Measurements from ENCODE around the gene CORO1A. TPM values are rescaled to one million over a fixed set of nuclear protein-coding genes. Genes with fewer than 3 reads are reported as not detected.

The CORO1A gene
- total RNA-seq = 748 and 758 TPM in 2 replicates

- Mint-ChIP-seq H3K9me3 (no peaks in the 10 kb centered on the region), H3K4me3 (peak within 1 kb of the TSS; percentile 98), H3K36me3 (ENCODE audit: low read depth) (peaks cover 39% of the 10 kb centered on the region), H3K27ac (peak within 1 kb of the TSS; percentile 98), H3K4me1 (peaks cover 28% of the 10 kb centered on the region), H3K27me3 (no peaks in the 10 kb centered on the region)
- peak; percentile 96 for DNase-seq
- intact Hi-C loops (cut with micrococcal nuclease) = no loop called here
Measured at GRCh38 chr16:30183233-30184095, at the start of gene CORO1A. Gene CORO1A, plus strand, starts transcription at chr16:30183602. Its CDS starts 1,608 bp downstream, at chr16:30185210.

DNA sequence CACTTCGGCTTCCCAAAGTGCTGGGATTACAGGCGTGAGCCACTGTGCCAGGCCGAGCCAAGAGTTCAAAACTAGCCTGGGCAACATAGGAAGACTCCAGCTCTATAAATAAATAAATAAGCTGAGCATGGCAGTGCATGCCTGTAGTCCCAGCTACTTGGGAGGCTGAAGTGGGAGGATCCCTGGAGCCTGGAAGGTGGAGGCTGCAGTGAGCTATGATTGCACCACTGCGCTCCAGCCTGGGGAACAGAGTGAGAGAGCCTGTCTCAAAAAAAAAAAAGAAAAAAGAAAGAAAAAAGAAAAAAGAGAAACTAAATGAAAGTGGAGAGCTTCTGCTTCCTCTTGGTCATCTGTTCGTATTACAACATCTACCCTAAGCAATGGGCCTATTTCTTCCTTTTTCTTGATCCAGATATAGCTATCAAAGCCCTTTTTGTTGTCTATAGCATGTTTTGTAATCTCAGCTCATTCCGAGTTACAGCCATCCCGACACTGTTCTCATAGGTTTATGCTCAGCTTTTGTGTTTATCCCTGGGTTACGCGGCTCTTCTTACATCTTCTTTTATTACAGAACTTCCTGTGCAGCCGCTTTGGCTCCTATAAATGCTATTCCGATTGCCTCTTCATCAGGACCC is 46.3 kb upstream of the CORO1A start:
- H3K36me3 Mint-ChIP-seq (ENCODE audit: low read depth) = peaks cover 2% of the 10 kb centered on the region
- no peaks in the 10 kb centered on the region for H3K9me3 Mint-ChIP-seq
- intact Hi-C loops (cut with micrococcal nuclease) = no loop called here
- no peak for DNase-seq
- H3K27me3 Mint-ChIP-seq = no peaks in the 10 kb centered on the region
- peaks cover 11% of the 10 kb centered on the region for H3K4me1 Mint-ChIP-seq
- H3K4me3 Mint-ChIP-seq = no peak overlapping the region
- H3K27ac Mint-ChIP-seq = no peak overlapping the region

DNA sequence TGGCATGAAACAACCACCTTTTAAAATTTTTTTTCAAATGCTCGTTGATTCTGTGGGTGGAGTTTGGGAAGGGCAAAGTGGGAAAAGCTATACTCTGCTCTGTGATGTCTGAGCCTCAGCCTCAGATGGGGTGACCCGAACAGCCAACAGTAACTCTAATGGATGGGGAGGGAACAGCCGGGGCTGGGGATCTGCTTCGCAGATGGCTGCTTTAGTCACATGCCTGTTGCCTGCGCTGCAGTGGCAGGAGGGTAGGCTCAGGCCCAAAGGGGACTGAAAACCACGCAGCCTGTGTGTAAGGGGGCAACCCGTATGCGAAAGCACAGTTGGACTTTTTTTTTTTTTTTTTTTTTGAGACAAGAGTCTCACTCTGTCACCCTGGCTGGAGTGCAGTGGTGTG is 45.5 kb upstream of the CORO1A start:
- DNase-seq = no peak
- Mint-ChIP-seq H3K27me3 (no peaks in the 10 kb centered on the region), H3K27ac (no peak overlapping the region), H3K36me3 (ENCODE audit: low read depth) (peaks cover 2% of the 10 kb centered on the region), H3K9me3 (no peaks in the 10 kb centered on the region), H3K4me3 (no peak overlapping the region), H3K4me1 (peaks cover 13% of the 10 kb centered on the region)
- intact Hi-C loops (cut with micrococcal nuclease) = no loop called here

DNA sequence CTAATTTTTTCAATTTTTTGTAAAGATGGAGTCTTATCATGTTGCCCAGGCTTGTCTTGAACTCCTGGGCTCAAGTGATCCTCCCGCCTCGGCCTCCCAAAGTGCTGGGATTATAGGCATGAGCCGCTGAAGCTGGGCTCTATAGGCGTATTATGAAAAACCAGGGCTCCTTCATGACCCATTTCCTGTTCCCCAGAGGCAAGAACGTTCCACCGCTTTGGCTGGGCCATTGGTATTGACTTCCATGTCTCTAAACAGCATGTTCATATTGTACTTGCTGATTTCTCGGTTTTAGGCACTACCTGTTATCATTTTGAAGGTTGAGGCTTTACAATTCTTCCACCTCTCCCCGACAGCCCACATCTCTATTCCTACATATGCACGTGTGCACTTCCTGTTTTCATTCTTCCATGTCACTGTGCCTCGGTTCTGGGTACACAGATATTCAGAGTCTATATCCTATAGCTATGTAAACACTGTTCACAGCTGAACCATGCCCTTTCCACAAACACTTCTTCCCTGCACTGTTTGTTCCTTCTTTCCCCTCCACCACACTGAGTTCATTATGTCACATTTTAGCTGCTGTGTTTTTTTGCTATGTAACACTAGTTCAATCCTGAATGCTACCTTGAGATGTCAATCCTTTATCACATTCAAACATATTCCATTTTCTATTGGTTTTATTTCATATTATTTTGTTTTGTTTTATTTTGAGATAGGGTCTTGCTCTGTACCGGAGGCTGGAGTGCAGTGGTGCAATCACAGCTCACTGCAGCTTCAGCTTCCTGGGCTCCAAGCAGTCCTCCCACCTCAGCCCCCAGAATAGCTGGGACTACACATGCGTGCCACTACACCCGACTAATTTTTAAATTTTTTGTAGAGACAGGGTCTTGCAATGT is 43.6 kb upstream of the CORO1A start:
- peaks cover 19% of the 10 kb centered on the region for H3K4me1 Mint-ChIP-seq
- H3K27ac Mint-ChIP-seq = peak overlapping the region; percentile 90
- peak; percentile 65 for DNase-seq
- H3K36me3 Mint-ChIP-seq (ENCODE audit: low read depth) = peaks cover 2% of the 10 kb centered on the region
- peak overlapping the region; percentile 33 for H3K4me3 Mint-ChIP-seq
- intact Hi-C loops (cut with micrococcal nuclease) = no loop called here
- H3K9me3 Mint-ChIP-seq = no peaks in the 10 kb centered on the region
- no peaks in the 10 kb centered on the region for H3K27me3 Mint-ChIP-seq

- H3K27ac Mint-ChIP-seq = no peak overlapping the region
Measured at GRCh38 chr16:30141750-30142149, 41.7 kb upstream of the CORO1A start.

DNA sequence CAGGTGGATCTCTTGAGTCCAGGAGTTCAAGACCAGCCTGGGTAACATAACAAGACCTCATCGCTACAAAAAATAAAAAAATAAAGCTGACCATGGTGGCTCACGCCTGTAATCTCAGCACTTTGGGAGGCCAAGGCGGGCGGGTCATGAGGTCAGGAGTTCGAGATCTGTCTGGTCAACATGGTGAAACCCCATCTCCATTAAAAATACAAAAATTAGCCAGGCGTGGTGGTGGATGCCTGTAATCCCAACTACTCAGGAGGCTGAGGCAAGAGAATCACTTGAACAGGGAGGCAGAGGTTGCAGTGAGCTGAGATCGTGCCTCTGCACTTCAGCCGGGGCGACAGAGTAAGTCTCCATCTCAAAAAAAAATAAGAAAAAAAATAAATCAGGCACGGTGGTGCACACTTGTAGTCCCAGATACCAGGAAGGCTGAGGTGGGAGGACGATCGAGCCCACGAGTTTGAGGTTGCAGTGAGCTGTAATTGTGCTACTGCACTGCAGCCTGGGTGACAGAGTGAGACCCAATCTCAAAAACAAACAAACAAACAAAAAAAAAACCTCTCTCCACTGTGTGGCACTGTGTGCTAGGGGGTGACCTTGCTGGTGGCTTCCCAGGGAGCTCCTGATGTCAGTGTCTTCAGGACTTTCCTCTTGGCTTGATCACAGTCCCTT is 40.6 kb upstream of the CORO1A start:
- Mint-ChIP-seq H3K27ac (peak overlapping the region; percentile 40), H3K36me3 (ENCODE audit: low read depth) (no peaks in the 10 kb centered on the region), H3K27me3 (no peaks in the 10 kb centered on the region), H3K9me3 (no peaks in the 10 kb centered on the region), H3K4me3 (no peak overlapping the region), H3K4me1 (peaks cover 22% of the 10 kb centered on the region)
- DNase-seq = peak; percentile 82
- intact Hi-C loops (cut with micrococcal nuclease) = no loop called here

More at GRCh38 chr16:30141750-30142149, 41.7 kb upstream of the CORO1A start:
- intact Hi-C loops (cut with micrococcal nuclease) = no loop called here
- no peaks in the 10 kb centered on the region for H3K36me3 Mint-ChIP-seq (ENCODE audit: low read depth)
- H3K9me3 Mint-ChIP-seq = no peaks in the 10 kb centered on the region
- H3K4me1 Mint-ChIP-seq = peaks cover 22% of the 10 kb centered on the region
- DNase-seq = no peak
- no peaks in the 10 kb centered on the region for H3K27me3 Mint-ChIP-seq
- H3K4me3 Mint-ChIP-seq = peak overlapping the region; percentile 19

- Mint-ChIP-seq H3K4me3 (no peak overlapping the region), H3K27ac (peak overlapping the region; percentile 40), H3K9me3 (no peaks in the 10 kb centered on the region), H3K4me1 (peaks cover 22% of the 10 kb centered on the region), H3K27me3 (no peaks in the 10 kb centered on the region), H3K36me3 (ENCODE audit: low read depth) (no peaks in the 10 kb centered on the region)
- intact Hi-C loops (cut with micrococcal nuclease) = no loop called here
- no peak for DNase-seq
Measured at GRCh38 chr16:30143347-30143702, 40.1 kb upstream of the CORO1A start.

DNA sequence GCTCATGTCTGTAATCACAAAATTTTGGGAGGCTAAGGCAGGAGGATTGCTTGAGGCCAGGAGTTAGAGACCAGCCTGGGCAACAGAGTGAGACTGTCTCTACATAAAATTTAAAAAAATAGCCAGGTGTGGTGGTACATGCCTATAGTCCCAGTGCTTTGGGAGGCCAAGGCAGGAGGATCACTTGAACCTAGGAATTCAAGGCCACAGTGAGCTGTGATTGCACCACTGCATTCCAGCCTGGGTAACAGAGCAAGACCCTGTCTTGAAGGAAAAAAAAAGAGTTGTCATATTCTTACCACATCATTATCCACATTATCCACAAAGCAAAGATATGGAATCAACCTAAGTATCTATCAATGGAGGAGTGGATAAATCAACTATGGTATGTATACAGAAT is 39.4 kb upstream of the CORO1A start:
- no peaks in the 10 kb centered on the region for H3K36me3 Mint-ChIP-seq (ENCODE audit: low read depth)
- no peaks in the 10 kb centered on the region for H3K27me3 Mint-ChIP-seq
- intact Hi-C loops (cut with micrococcal nuclease) = no loop called here
- no peak overlapping the region for H3K4me3 Mint-ChIP-seq
- no peaks in the 10 kb centered on the region for H3K9me3 Mint-ChIP-seq
- peaks cover 22% of the 10 kb centered on the region for H3K4me1 Mint-ChIP-seq
- no peak overlapping the region for H3K27ac Mint-ChIP-seq
- DNase-seq = no peak

DNA sequence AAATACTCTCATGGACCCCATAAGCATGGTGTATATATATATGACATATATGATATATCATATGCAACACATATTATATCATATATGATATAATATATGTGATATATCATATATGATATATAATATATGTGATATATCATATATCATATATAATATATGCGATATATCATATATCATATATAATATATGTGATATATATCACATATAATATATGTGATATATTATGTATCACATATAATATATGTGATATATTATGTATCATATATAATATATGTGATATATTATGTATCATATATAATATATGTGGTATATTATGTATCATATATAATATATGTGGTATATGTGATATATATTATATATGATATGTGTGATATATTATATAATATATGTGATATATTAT is 38.5 kb upstream of the CORO1A start:
- Mint-ChIP-seq H3K4me3 (no peak overlapping the region), H3K9me3 (no peaks in the 10 kb centered on the region), H3K27ac (no peak overlapping the region), H3K27me3 (no peaks in the 10 kb centered on the region), H3K36me3 (ENCODE audit: low read depth) (peaks cover 2% of the 10 kb centered on the region), H3K4me1 (peaks cover 16% of the 10 kb centered on the region)
- no peak for DNase-seq
- intact Hi-C loops (cut with micrococcal nuclease) = no loop called here

GRCh38 chr16:30145657-30146056 is 37.7 kb upstream of the CORO1A start:
- H3K4me3 Mint-ChIP-seq = no peak overlapping the region
- H3K27me3 Mint-ChIP-seq = no peaks in the 10 kb centered on the region
- H3K4me1 Mint-ChIP-seq = peaks cover 15% of the 10 kb centered on the region
- DNase-seq = no peak
- H3K27ac Mint-ChIP-seq = no peak overlapping the region
- peaks cover 2% of the 10 kb centered on the region for H3K36me3 Mint-ChIP-seq (ENCODE audit: low read depth)
- H3K9me3 Mint-ChIP-seq = no peaks in the 10 kb centered on the region
- intact Hi-C loops (cut with micrococcal nuclease) = no loop called here

- intact Hi-C loops (cut with micrococcal nuclease) = no loop called here
- Mint-ChIP-seq H3K4me1 (peaks cover 8% of the 10 kb centered on the region), H3K27me3 (no peaks in the 10 kb centered on the region), H3K27ac (no peak overlapping the region), H3K9me3 (peaks cover 3% of the 10 kb centered on the region), H3K4me3 (no peak overlapping the region), H3K36me3 (ENCODE audit: low read depth) (peaks cover 3% of the 10 kb centered on the region)
- no peak for DNase-seq
Measured at GRCh38 chr16:30147843-30148510, 35.4 kb upstream of the CORO1A start.

DNA sequence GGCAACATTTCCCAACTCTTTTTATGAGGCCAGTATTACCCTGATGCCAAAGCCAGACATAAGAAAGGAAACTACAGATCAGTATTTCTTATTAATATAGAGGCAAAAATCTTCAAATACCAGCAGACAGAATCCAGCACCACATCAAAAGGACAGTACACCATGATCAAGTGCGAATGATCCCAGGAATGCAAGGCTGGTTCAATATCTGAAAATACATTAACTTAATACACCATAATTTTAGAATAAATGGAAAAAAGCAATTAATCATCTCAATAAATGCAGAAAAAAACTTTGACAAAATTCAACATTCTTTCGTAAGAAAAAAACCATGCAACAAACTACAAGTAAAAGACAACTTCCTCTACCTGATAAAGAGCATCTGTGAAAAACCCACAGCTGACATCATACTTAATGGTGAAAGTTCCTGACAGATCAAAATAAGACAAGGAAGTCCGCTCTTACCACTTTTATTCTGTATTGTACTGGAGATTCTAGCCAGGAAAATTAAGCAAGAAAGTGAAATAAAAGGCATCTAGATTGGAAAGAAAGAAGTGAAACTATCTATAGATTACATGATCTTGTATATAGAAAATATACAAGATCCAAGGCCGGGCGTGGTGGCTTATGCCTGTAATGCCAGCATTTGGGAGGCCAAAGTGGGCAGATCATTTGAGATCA is 34.0 kb upstream of the CORO1A start:
- H3K4me1 Mint-ChIP-seq = peaks cover 3% of the 10 kb centered on the region
- intact Hi-C loops (cut with micrococcal nuclease) = no loop called here
- no peak overlapping the region for H3K27ac Mint-ChIP-seq
- H3K4me3 Mint-ChIP-seq = no peak overlapping the region
- H3K36me3 Mint-ChIP-seq (ENCODE audit: low read depth) = peaks cover 3% of the 10 kb centered on the region
- DNase-seq = no peak
- H3K9me3 Mint-ChIP-seq = peaks cover 3% of the 10 kb centered on the region
- no peaks in the 10 kb centered on the region for H3K27me3 Mint-ChIP-seq

All from activated CD4-positive, alpha-beta T cell treated with anti-CD3 and anti-CD28 coated beads, Interleukin-2, amount 10 ng/mL, durations not matched to agents 24 days and 14 days (primary cell).